Stimulated activated CD4-positive, alpha-beta T cell treated with anti-CD3 and anti-CD28 coated beads, Interleukin-12 subunit alpha, Interleukin-12 subunit beta, amount 100 ng/mL, for 24 hours (primary cell): ENCODE measurements around the gene HYLS1.
A peak's percentile ranks its signal among the peaks of the same experiment; 100 is the strongest.

Experiments used
- DNase-seq, 2 experiments: peaks; one replicate each; pipeline ENCODE4 v3.0.0-alpha.2; 2020; ENCODE audit warnings: low read depth in 2 of 2

HYLS1 gene

GRCh38 chr11:125932301-125932700 is 44.8 kb downstream of the HYLS1 start:
- no peak for DNase-seq

- no peak for DNase-seq
These were observed 45.8 kb downstream of the HYLS1 start for GRCh38 chr11:125933030-125933813.

GRCh38 chr11:125934473-125934872 is 47.0 kb downstream of the HYLS1 start:
- no peak for DNase-seq

- DNase-seq = no peak
These were observed 47.6 kb downstream of the HYLS1 start for GRCh38 chr11:125935056-125935455.

GRCh38 chr11:125935618-125936199 is 48.2 kb downstream of the HYLS1 start:
- DNase-seq = no peak

- no peak for DNase-seq
These were observed 51.0 kb downstream of the HYLS1 start for GRCh38 chr11:125938418-125938817.

GRCh38 chr11:125939081-125939521 is 51.6 kb downstream of the HYLS1 start:
- no peak for DNase-seq

- no peak for DNase-seq
These were observed 52.7 kb downstream of the HYLS1 start for GRCh38 chr11:125940145-125940544.

- no peak for DNase-seq
These were observed 53.8 kb downstream of the HYLS1 start for GRCh38 chr11:125941267-125941618.

GRCh38 chr11:125941619-125942611 is 54.4 kb downstream of the HYLS1 start:
- DNase-seq = peak; percentile 15 to 55

GRCh38 chr11:125942771-125943428 is 55.4 kb downstream of the HYLS1 start:
- DNase-seq = no peak

- DNase-seq = no peak
These were observed 56.3 kb downstream of the HYLS1 start for GRCh38 chr11:125943661-125944349.

- no peak for DNase-seq
These were observed 57.0 kb downstream of the HYLS1 start for GRCh38 chr11:125944350-125945010.

- DNase-seq = no peak
These were observed 57.7 kb downstream of the HYLS1 start for GRCh38 chr11:125945011-125945796.

- DNase-seq = no peak
These were observed 58.5 kb downstream of the HYLS1 start, which contains the start of gene VSIG10L2 for GRCh38 chr11:125945797-125946520. Gene VSIG10L2 (plus strand): TSS chr11:125946044. CDS start chr11:125946056, 12 bp downstream.

GRCh38 chr11:125946712-125947418 is 59.4 kb downstream of the HYLS1 start:
- no peak for DNase-seq

- DNase-seq = no peak
These were observed 60.2 kb downstream of the HYLS1 start for GRCh38 chr11:125947419-125948277.
